IMR-90 (cell line): ENCODE data around the gene RAPGEF1. TPM values are rescaled to one million over a fixed set of nuclear protein-coding genes. Genes with fewer than 3 reads are reported as not detected.

Source experiments
- ATAC-seq: fragments of 200-7000 bp; cut with Tn5 transposase; 2 replicates; pipeline ENCODE4 v1.9.1; 2020; ENCODE audit warnings: low read depth, mild to moderate bottlenecking, moderate library complexity
- BruUV-seq: library from RNA; stranded (reverse); fragments of 400-500 nt; replicated peaks from 2 replicates; lab custom pipeline; 2021; lab: Mats Ljungman, UMichigan
- CTCF ChIA-PET: fragments of 300-600 bp; formaldehyde crosslinking; extraction: SDS; loops from one replicate; lab custom pipeline; 2021; ENCODE audit warnings: antibody characterized with exemption; lab: Yijun Ruan, JAX
- POLR2A ChIA-PET: fragments of 300-600 bp; sonication (Branson Sonifier 250); formaldehyde crosslinking; loops from one replicate; lab custom pipeline; 2022; ENCODE audit warnings: antibody characterized with exemption; ENCODE audit not compliant: unreplicated experiment; lab: Charles Lee
- DNase-seq: peaks from one replicate; pipeline ENCODE4 v3.0.0; 2013
- H2AFZ ChIP-seq: replicated peaks from 2 replicates; pipeline ENCODE3; 2013; ENCODE audit warnings: low read length, mild to moderate bottlenecking; ENCODE audit not compliant: poor library complexity
- H2AK5ac ChIP-seq: 2 replicates; pipeline ENCODE4 v1.6.1; 2013; ENCODE audit warnings: low read depth, low read length, inconsistent platforms
- H2AK9ac ChIP-seq: replicated peaks from 2 replicates; pipeline ENCODE3; 2013; ENCODE audit warnings: mild to moderate bottlenecking, low read depth, low read length, moderate library complexity; ENCODE audit not compliant: poor library complexity
- H2BK120ac ChIP-seq: 2 replicates; pipeline ENCODE4 v1.6.1; 2013; ENCODE audit warnings: low read depth, low read length, inconsistent platforms
- H2BK15ac ChIP-seq: 3 replicates; pipeline ENCODE4 v1.6.1; 2013; ENCODE audit warnings: low read depth, low read length, inconsistent platforms
- H2BK20ac ChIP-seq: 2 replicates; pipeline ENCODE4 v1.6.1; 2013; ENCODE audit warnings: low read depth, mild to moderate bottlenecking, inconsistent platforms, low read length, moderate library complexity
- H2BK5ac ChIP-seq: 2 replicates; pipeline ENCODE4 v1.6.1; 2013; ENCODE audit warnings: mild to moderate bottlenecking, low read depth, low read length, inconsistent platforms; ENCODE audit not compliant: poor library complexity, severe bottlenecking
- H3K14ac ChIP-seq: replicated peaks from 2 replicates; pipeline ENCODE4 v1.6.1; 2013; ENCODE audit warnings: low read depth, low read length, inconsistent platforms
- H3K18ac ChIP-seq: 2 replicates; pipeline ENCODE4 v1.6.1; 2013; ENCODE audit warnings: low read depth, low read length, control low read depth
- H3K23ac ChIP-seq: 2 replicates; pipeline ENCODE4 v1.6.1; 2013; ENCODE audit warnings: low read depth, low read length, inconsistent platforms
- H3K27ac ChIP-seq: 2 replicates; pipeline ENCODE4 v1.5.1; 2013; ENCODE audit warnings: mild to moderate bottlenecking, control low read depth, low read length; ENCODE audit not compliant: insufficient read depth
- H3K27me3 ChIP-seq: 2 replicates; pipeline ENCODE4 v1.6.1; 2013; ENCODE audit warnings: low read length; ENCODE audit not compliant: control insufficient read depth, insufficient read depth
- H3K36me3 ChIP-seq: 2 replicates; pipeline ENCODE4 v1.6.1; 2013; ENCODE audit warnings: low read length, mixed read lengths; ENCODE audit not compliant: control insufficient read depth, insufficient read depth
- H3K4ac ChIP-seq: 2 replicates; pipeline ENCODE4 v1.6.1; 2013; ENCODE audit warnings: low read depth, low read length, inconsistent platforms
- H3K4me1 ChIP-seq: 2 replicates; pipeline ENCODE4 v1.6.1; 2013; ENCODE audit warnings: low read length, mixed read lengths; ENCODE audit not compliant: control insufficient read depth, insufficient read depth
- H3K4me2 ChIP-seq: 2 replicates; pipeline ENCODE4 v1.6.1; 2013; ENCODE audit warnings: low read depth, mild to moderate bottlenecking, control low read depth, low read length, moderate library complexity
- H3K4me3 ChIP-seq: 2 replicates; pipeline ENCODE4 v1.5.1; 2013; ENCODE audit warnings: low read depth, mild to moderate bottlenecking, control low read depth, low read length, moderate library complexity; ENCODE audit not compliant: insufficient read depth
- H3K56ac ChIP-seq: 2 replicates; pipeline ENCODE4 v1.6.1; 2013; ENCODE audit warnings: low read length, inconsistent platforms; ENCODE audit not compliant: insufficient read depth; ENCODE audit errors: extremely low read depth
- H3K79me1 ChIP-seq, 2 experiments: 2 replicates each; pipeline ENCODE4 v1.6.1; 2013; ENCODE audit warnings: low read length in 2 of 2, inconsistent platforms in 1 of 2, low read depth in 1 of 2
- H3K9ac ChIP-seq: 2 replicates; pipeline ENCODE4 v1.6.1; 2013; ENCODE audit warnings: low read depth, low read length, control low read depth
- H3K9me1 ChIP-seq: 2 replicates; pipeline ENCODE4 v1.6.1; 2013; ENCODE audit warnings: low read length, inconsistent platforms; ENCODE audit not compliant: insufficient read depth
- H3K9me3 ChIP-seq: 2 replicates; pipeline ENCODE4 v1.6.1; 2013; ENCODE audit warnings: low read length; ENCODE audit not compliant: control insufficient read depth, insufficient read depth
- H4K20me1 ChIP-seq: 2 replicates; pipeline ENCODE4 v1.6.1; 2013; ENCODE audit warnings: low read length, inconsistent platforms; ENCODE audit not compliant: insufficient read depth
- H4K5ac ChIP-seq: 2 replicates; pipeline ENCODE4 v1.6.1; 2013; ENCODE audit warnings: mild to moderate bottlenecking, low read depth, low read length, control low read depth
- H4K8ac ChIP-seq, 2 experiments: 2 replicates each; pipeline ENCODE4 v1.6.1; 2013; ENCODE audit warnings: low read depth in 2 of 2, low read length in 2 of 2, control low read depth in 1 of 2, inconsistent platforms in 1 of 2
- H4K91ac ChIP-seq: 2 replicates; pipeline ENCODE4 v1.6.1; 2013; ENCODE audit warnings: low read depth, low read length, inconsistent platforms; ENCODE audit not compliant: insufficient read depth
- CEBPB ChIP-seq: IDR thresholded peaks from 2 replicates; pipeline ENCODE4 v1.6.1; 2012; ENCODE audit warnings: low read depth, low read length, improper control_type of control experiment
- CHD1 ChIP-seq: IDR thresholded peaks from 2 replicates; pipeline ENCODE4 v1.6.1; 2012; ENCODE audit warnings: low read depth, low read length, improper control_type of control experiment
- MAFK ChIP-seq: IDR thresholded peaks from 2 replicates; pipeline ENCODE4 v1.6.1; 2012; ENCODE audit warnings: low read depth, low read length, improper control_type of control experiment
- MXI1 ChIP-seq: IDR thresholded peaks from 2 replicates; pipeline ENCODE4 v1.6.1; 2012; ENCODE audit warnings: low read depth, mild to moderate bottlenecking, low read length, moderate library complexity, borderline replicate concordance
- NFE2L2 ChIP-seq: fragments of 150-350 bp; IDR thresholded peaks from 2 replicates; pipeline ENCODE4 v1.6.1; 2016; ENCODE audit warnings: low read depth, mild to moderate bottlenecking, low read length
- RCOR1 ChIP-seq: IDR thresholded peaks from 2 replicates; pipeline ENCODE4 v1.6.1; 2012; ENCODE audit warnings: mild to moderate bottlenecking, low read length, improper control_type of control experiment; ENCODE audit not compliant: insufficient replicate concordance
- SMC3 ChIP-seq: fragments of 150-350 bp; IDR thresholded peaks from 2 replicates; pipeline ENCODE4 v1.6.1; 2016; ENCODE audit warnings: low read depth, mild to moderate bottlenecking, antibody characterized with exemption, low read length, moderate library complexity
- USF2 ChIP-seq: fragments of 150-350 bp; IDR thresholded peaks from 2 replicates; pipeline ENCODE4 v1.6.1; 2017; ENCODE audit warnings: mild to moderate bottlenecking, antibody characterized with exemption, low read length, low read depth
- WGBS, 2 experiments: methylation state at CpG; one replicate each; pipeline versions ENCODE4 v1.1.5 to v1.1.7; 2013; ENCODE audit warnings: missing lambda C conversion rate in 2 of 2; ENCODE audit not compliant: insufficient read length in 1 of 2; ENCODE audit errors: extremely low coverage in 2 of 2; 5-methylcytosine and 5-hydroxymethylcytosine counted together
- dilution Hi-C: fragments of 300-500 bp; cut with HindIII; formaldehyde crosslinking; loops from one replicate; pipeline ENCODE4 v1.14.3; 2018; ENCODE audit warnings: low sequenced_read_pairs; ENCODE audit not compliant: unreplicated experiment
- in situ Hi-C: fragments of 300-500 bp; cut with MboI; formaldehyde crosslinking; loops from 3 replicates; pipeline ENCODE4 v1.14.3; 2019; ENCODE audit warnings: low sequenced_read_pairs, inconsistent platforms, mixed read lengths
- intact Hi-C: fragments of 100-400 bp; cut with micrococcal nuclease; formaldehyde crosslinking; loops from 2 replicates; pipeline ENCODE4 v1.10.0; 2022
- polyA plus RNA-seq, 3 experiments: library from polyadenylated mRNA; depleted of rRNA; stranded (reverse); fragments of >200 nt; gene quantifications; 2 replicates each; pipeline ENCODE4 v1.2.3, GENCODE V29; 2012; ENCODE audit warnings: low replicate concordance in 1 of 3
- total RNA-seq: library from RNA; depleted of rRNA; stranded (reverse); fragments of >200 nt; gene quantifications from 2 replicates; pipeline ENCODE4 v1.2.3, GENCODE V29; 2012
- TF ChIP-seq, protein P1 (sequence below): fragments of 150-350 bp; IDR thresholded peaks from 2 replicates; pipeline ENCODE4 v1.6.1; 2016; ENCODE audit warnings: low read depth, mild to moderate bottlenecking, low read length, moderate library complexity, borderline replicate concordance
- TF ChIP-seq, protein P2 (sequence below): conservative IDR thresholded peaks from 2 replicates; pipeline ENCODE4 v1.5.1; 2012; ENCODE audit warnings: mild to moderate bottlenecking, low read depth, low read length, improper control_type of control experiment

RAPGEF1 gene
- total and polyA plus RNA-seq, 2 of the 4 experiments (the other 2 are of a cell fraction), result 13.1 to 22.3 TPM

DNA sequence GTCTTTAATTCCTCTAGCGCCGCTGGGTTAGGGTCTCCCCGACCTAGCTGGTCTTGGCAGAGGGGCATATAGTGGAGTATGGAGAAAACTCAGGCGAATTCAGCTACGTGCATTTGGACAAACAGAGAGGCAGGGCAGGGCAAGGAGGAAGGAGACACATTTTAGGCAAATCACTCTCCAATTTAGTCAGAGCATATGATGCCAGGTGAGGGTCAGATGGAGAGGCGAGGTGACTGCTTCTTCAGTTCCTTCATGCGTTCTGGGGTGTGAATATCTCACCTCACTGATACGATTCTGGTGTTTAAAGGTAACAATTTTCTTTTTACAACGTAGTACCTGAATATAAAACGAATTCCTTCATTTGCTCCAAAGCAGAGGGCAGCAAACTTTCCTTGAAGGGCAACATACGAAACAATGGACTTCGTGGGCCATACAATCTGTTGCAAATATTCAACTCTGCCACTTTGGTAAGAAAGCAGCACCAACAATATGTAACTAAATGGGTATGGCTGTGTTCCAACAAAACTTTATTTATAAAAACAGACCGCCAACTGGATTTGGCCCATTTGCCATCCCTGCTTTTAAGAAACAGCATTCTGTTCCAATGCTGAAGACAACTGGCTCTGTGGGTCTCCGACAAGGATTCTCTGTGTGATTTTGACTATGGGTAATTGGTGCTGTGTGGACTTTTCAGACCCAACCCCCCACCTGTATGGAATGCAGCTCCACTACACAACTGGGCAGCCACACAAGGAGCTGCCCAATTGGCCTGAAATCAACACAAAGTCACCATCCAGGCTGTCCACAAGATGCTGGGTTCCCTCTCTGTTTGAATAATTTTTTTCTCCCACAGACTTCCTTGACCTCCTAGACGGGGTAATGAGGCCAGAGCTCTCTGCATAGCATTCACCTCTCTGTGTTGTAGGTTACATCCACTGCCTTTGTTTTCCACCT lies 53.8 kb downstream of the RAPGEF1 start:
- H3K14ac ChIP-seq, result no peak overlapping the region
- H3K9me3 ChIP-seq, result no peaks in the 10 kb centered on the region
- no peak overlapping the region for H2BK5ac ChIP-seq
- no peak overlapping the region for H2BK20ac ChIP-seq
- H4K8ac ChIP-seq, result no peak overlapping the region
- H3K23ac ChIP-seq, result no peak overlapping the region
- H3K4me3 ChIP-seq, result no peak overlapping the region
- no peak overlapping the region for H3K4ac ChIP-seq
- DNase-seq, result no peak
- intact Hi-C loops (no loop called here), in situ Hi-C loops (no loop called here), dilution Hi-C loops (no loop called here)
- no peaks in the 10 kb centered on the region for H3K27me3 ChIP-seq
- no peak overlapping the region for H3K18ac ChIP-seq
- H3K27ac ChIP-seq, result no peak overlapping the region
- H3K56ac ChIP-seq, result no peak overlapping the region
- POLR2A ChIA-PET, result no interaction called here
- H3K4me2 ChIP-seq, result no peak overlapping the region
- H3K9me1 ChIP-seq, result 0 out of 2 replicates have a peak, but pooled peaks cover 4% of the 10 kb centered on the region
- no peak for TF ChIP-seq NFE2L2
- no peak for TF ChIP-seq USF2
- TF ChIP-seq CEBPB, result no peak
- TF ChIP-seq MXI1, result no peak
- TF ChIP-seq, protein P1, sequence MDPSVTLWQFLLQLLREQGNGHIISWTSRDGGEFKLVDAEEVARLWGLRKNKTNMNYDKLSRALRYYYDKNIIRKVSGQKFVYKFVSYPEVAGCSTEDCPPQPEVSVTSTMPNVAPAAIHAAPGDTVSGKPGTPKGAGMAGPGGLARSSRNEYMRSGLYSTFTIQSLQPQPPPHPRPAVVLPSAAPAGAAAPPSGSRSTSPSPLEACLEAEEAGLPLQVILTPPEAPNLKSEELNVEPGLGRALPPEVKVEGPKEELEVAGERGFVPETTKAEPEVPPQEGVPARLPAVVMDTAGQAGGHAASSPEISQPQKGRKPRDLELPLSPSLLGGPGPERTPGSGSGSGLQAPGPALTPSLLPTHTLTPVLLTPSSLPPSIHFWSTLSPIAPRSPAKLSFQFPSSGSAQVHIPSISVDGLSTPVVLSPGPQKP, result no peak
- TF ChIP-seq SMC3, result no peak
- TF ChIP-seq CHD1, result no peak
- no peak for TF ChIP-seq MAFK
- TF ChIP-seq RCOR1, result no peak
- TF ChIP-seq, protein P2, sequence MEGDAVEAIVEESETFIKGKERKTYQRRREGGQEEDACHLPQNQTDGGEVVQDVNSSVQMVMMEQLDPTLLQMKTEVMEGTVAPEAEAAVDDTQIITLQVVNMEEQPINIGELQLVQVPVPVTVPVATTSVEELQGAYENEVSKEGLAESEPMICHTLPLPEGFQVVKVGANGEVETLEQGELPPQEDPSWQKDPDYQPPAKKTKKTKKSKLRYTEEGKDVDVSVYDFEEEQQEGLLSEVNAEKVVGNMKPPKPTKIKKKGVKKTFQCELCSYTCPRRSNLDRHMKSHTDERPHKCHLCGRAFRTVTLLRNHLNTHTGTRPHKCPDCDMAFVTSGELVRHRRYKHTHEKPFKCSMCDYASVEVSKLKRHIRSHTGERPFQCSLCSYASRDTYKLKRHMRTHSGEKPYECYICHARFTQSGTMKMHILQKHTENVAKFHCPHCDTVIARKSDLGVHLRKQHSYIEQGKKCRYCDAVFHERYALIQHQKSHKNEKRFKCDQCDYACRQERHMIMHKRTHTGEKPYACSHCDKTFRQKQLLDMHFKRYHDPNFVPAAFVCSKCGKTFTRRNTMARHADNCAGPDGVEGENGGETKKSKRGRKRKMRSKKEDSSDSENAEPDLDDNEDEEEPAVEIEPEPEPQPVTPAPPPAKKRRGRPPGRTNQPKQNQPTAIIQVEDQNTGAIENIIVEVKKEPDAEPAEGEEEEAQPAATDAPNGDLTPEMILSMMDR, result no peak
- H2BK120ac ChIP-seq, result no peak overlapping the region
- no peak overlapping the region for H4K5ac ChIP-seq
- H2AFZ ChIP-seq, result no peak overlapping the region
- no peak for ATAC-seq
- CTCF ChIA-PET, result no interaction called here
- BruUV-seq, result no TSS peak
- H4K20me1 ChIP-seq, result peaks cover 23% of the 10 kb centered on the region; the same call in 1 of the 2 replicates
- H3K9ac ChIP-seq, result no peak overlapping the region
- H3K4me1 ChIP-seq, result no peaks in the 10 kb centered on the region
- no peak overlapping the region for H2BK15ac ChIP-seq
- H3K79me1 ChIP-seq, result peaks cover 22 to 42% of the 10 kb centered on the region in 2 experiments
- no peak overlapping the region for H2AK5ac ChIP-seq
- 0 out of 2 replicates have a peak, but pooled peaks cover 2% of the 10 kb centered on the region for H3K36me3 ChIP-seq
- WGBS, 2 experiments, result no CpG with 5 or more reads among the region's 15 CpGs
- no peak overlapping the region for H2AK9ac ChIP-seq
- no peak overlapping the region for H4K91ac ChIP-seq
